ENCODE data around the gene TLCD4. TPM values are rescaled to one million over a fixed set of nuclear protein-coding genes. Genes with fewer than 3 reads are reported as not detected.
"Not testable (repeated sequence)": the region's sequence is repeated elsewhere in the genome, so short reads cannot be mapped to it uniquely, and the experiment has no call there.

The TLCD4 gene
- total RNA-seq, 2 donors from 2014 or later, result 11.6 to 17.4 TPM

- DNase-seq (ENCODE audit: low spot score), result no peak
- intact Hi-C loops (cut with DNase I), result no loop called here
Measured at GRCh38 chr1:95127380-95127779, 10.2 kb downstream of the TLCD4 start.

GRCh38 chr1:95132762-95133161, 15.6 kb downstream of the TLCD4 start:
- intact Hi-C loops (cut with DNase I), result no loop called here
- no peak for DNase-seq (ENCODE audit: low spot score)

- no peak for DNase-seq (ENCODE audit: low spot score)
- intact Hi-C loops (cut with DNase I), result no loop called here
Measured at GRCh38 chr1:95133687-95134086, 16.5 kb downstream of the TLCD4 start.

GRCh38 chr1:95138223-95138622, 21.1 kb downstream of the TLCD4 start:
- intact Hi-C loops (cut with DNase I), result no loop called here
- DNase-seq (ENCODE audit: low spot score), result no peak

- no peak for DNase-seq (ENCODE audit: low spot score)
- intact Hi-C loops (cut with DNase I), result no loop called here
Measured at GRCh38 chr1:95139039-95139438, 21.9 kb downstream of the TLCD4 start.

GRCh38 chr1:95140791-95141190, 23.6 kb downstream of the TLCD4 start:
- intact Hi-C loops (cut with DNase I), result no loop called here
- no peak for DNase-seq (ENCODE audit: low spot score)

- intact Hi-C loops (cut with DNase I), result no loop called here
- no peak for DNase-seq (ENCODE audit: low spot score)
Measured at GRCh38 chr1:95145493-95145892, 28.3 kb downstream of the TLCD4 start.

- intact Hi-C loops (cut with DNase I), result no loop called here
- DNase-seq (ENCODE audit: low spot score), result no peak
Measured at GRCh38 chr1:95146637-95147036, 29.5 kb downstream of the TLCD4 start.

- intact Hi-C loops (cut with DNase I), result no loop called here
- DNase-seq (ENCODE audit: low spot score), result no peak
Measured at GRCh38 chr1:95154096-95154495, 36.9 kb downstream of the TLCD4 start.

- not testable (repeated sequence) for DNase-seq (ENCODE audit: low spot score)
- intact Hi-C loops (cut with DNase I), result loop anchor here in 1 of 2 donors (5.0 kb wide), 1 partner anchor 332 kb away; no protein-coding TSS in a partner anchor
Measured at GRCh38 chr1:95165569-95165968, 48.4 kb downstream of the TLCD4 start.

Other genes starting within 250 kb of the TLCD4 start
- 100 to 1,000 TPM; 385 to 542 TPM for gene CNN3, start 190.2 kb upstream of the TLCD4 start, total RNA-seq
- gene ALG14, start 44.4 kb upstream of the TLCD4 start, total RNA-seq, result 1 to 10 TPM; 4.2 to 6.1 TPM
- 10 to 100 TPM; 17.1 to 17.4 TPM for gene RWDD3, start 116.9 kb downstream of the TLCD4 start, total RNA-seq

Measured in posterior vena cava (tissue), 2 donors.